AG09309 (cell line): Measurements from ENCODE around the gene NOP10.

ENCODE experiments used
- DNase-seq: peaks from one replicate; pipeline ENCODE4 v3.0.0-alpha.2; 2010; ENCODE audit warnings: low read depth
- H3K4me3 ChIP-seq: 2 replicates; pipeline ENCODE4 v1.5.1; 2011; ENCODE audit warnings: mild to moderate bottlenecking, low read depth, low read length, moderate library complexity; ENCODE audit not compliant: control insufficient read depth
- CTCF ChIP-seq: IDR thresholded peaks from 2 replicates; pipeline ENCODE4 v1.5.1; 2011; ENCODE audit warnings: mild to moderate bottlenecking, low read depth, low read length, inconsistent platforms; ENCODE audit not compliant: insufficient read depth, control insufficient read depth; ENCODE audit errors: missing control alignments

NOP10 gene

GRCh38 chr15:34330279-34330678 lies 12.7 kb downstream of the NOP10 start:
- DNase-seq: no peak
- TF ChIP-seq CTCF: no peak
- no peak overlapping the region for H3K4me3 ChIP-seq

- no peak for DNase-seq
- no peak for TF ChIP-seq CTCF
- H3K4me3 ChIP-seq: no peak overlapping the region
Observed at GRCh38 chr15:34329006-34329405, 13.9 kb downstream of the NOP10 start.

GRCh38 chr15:34327906-34328305 lies 15.0 kb downstream of the NOP10 start:
- DNase-seq: no peak
- H3K4me3 ChIP-seq: no peak overlapping the region
- TF ChIP-seq CTCF: no peak

- no peak overlapping the region for H3K4me3 ChIP-seq
- DNase-seq: no peak
- TF ChIP-seq CTCF: no peak
Observed at GRCh38 chr15:34325368-34325767, 17.6 kb downstream of the NOP10 start.

GRCh38 chr15:34324933-34325332 lies 18.0 kb downstream of the NOP10 start:
- no peak overlapping the region for H3K4me3 ChIP-seq
- TF ChIP-seq CTCF: no peak
- no peak for DNase-seq

GRCh38 chr15:34323217-34323616 lies 19.7 kb downstream of the NOP10 start:
- H3K4me3 ChIP-seq: no peak overlapping the region
- no peak for TF ChIP-seq CTCF
- DNase-seq: no peak
